H9 (cell line): ENCODE data around the gene AKR1A1. TPM values are rescaled to one million over a fixed set of nuclear protein-coding genes. Genes with fewer than 3 reads are reported as not detected.

Experiments
- DNase-seq: peaks from one replicate; pipeline ENCODE4 v3.0.0-alpha.2; 2017
- H2AFZ ChIP-seq: one replicate; pipeline ENCODE4 v1.6.1; 2013; ENCODE audit warnings: mild to moderate bottlenecking, low read length, control low read depth, moderate library complexity
- H2AK5ac ChIP-seq: 2 replicates; pipeline ENCODE4 v1.6.1; 2013; ENCODE audit warnings: low read length, control low read depth, mixed read lengths; ENCODE audit not compliant: insufficient read length
- H2BK120ac ChIP-seq: one replicate; pipeline ENCODE4 v1.6.1; 2013; ENCODE audit warnings: low read depth, mild to moderate bottlenecking, low read length, control low read depth, inconsistent platforms; ENCODE audit not compliant: poor library complexity, severe bottlenecking
- H2BK12ac ChIP-seq: 2 replicates; pipeline ENCODE4 v1.6.1; 2013; ENCODE audit warnings: low read length, control low read depth, mixed read lengths, low read depth; ENCODE audit not compliant: insufficient read length
- H2BK15ac ChIP-seq: 2 replicates; pipeline ENCODE4 v1.6.1; 2013; ENCODE audit warnings: low read depth, low read length, control low read depth
- H2BK20ac ChIP-seq: one replicate; pipeline ENCODE4 v1.6.1; 2013; ENCODE audit warnings: low read depth, mild to moderate bottlenecking, low read length, control low read depth, inconsistent platforms; ENCODE audit not compliant: poor library complexity, severe bottlenecking
- H2BK5ac ChIP-seq: 2 replicates; pipeline ENCODE4 v1.6.1; 2013; ENCODE audit warnings: low read length, control low read depth, mixed read lengths; ENCODE audit not compliant: insufficient read length
- H3K14ac ChIP-seq: 2 replicates; pipeline ENCODE4 v1.6.1; 2013; ENCODE audit warnings: low read length, control low read depth; ENCODE audit not compliant: insufficient read depth
- H3K18ac ChIP-seq: 2 replicates; pipeline ENCODE4 v1.6.1; 2013; ENCODE audit warnings: low read depth, mild to moderate bottlenecking, mixed read lengths, low read length, control low read depth; ENCODE audit not compliant: insufficient read length
- H3K23ac ChIP-seq: 2 replicates; pipeline ENCODE4 v1.6.1; 2013; ENCODE audit warnings: low read length, control low read depth, mixed read lengths, low read depth; ENCODE audit not compliant: insufficient read length
- H3K23me2 ChIP-seq: 2 replicates; pipeline ENCODE4 v1.6.1; 2013; ENCODE audit warnings: low read depth, mild to moderate bottlenecking, mixed read lengths, low read length, control low read depth; ENCODE audit not compliant: insufficient read length, poor library complexity, severe bottlenecking
- H3K27ac ChIP-seq: 2 replicates; pipeline ENCODE4 v1.5.1; 2013; ENCODE audit warnings: low read length, control low read depth, mixed read lengths, low read depth; ENCODE audit not compliant: insufficient read length
- H3K27me3 ChIP-seq: 2 replicates; pipeline ENCODE4 v1.6.1; 2013; ENCODE audit warnings: low read length, control low read depth, inconsistent platforms; ENCODE audit not compliant: insufficient read depth
- H3K4ac ChIP-seq: 2 replicates; pipeline ENCODE4 v1.6.1; 2013; ENCODE audit warnings: low read depth, mild to moderate bottlenecking, control low read depth, inconsistent platforms, low read length, moderate library complexity
- H3K4me1 ChIP-seq: 2 replicates; pipeline ENCODE4 v1.6.1; 2013; ENCODE audit warnings: low read length, control low read depth, inconsistent platforms; ENCODE audit not compliant: insufficient read depth
- H3K4me2 ChIP-seq: 2 replicates; pipeline ENCODE4 v1.6.1; 2013; ENCODE audit warnings: low read length, control low read depth, mixed read lengths; ENCODE audit not compliant: insufficient read length, insufficient read depth
- H3K56ac ChIP-seq: 2 replicates; pipeline ENCODE4 v1.6.1; 2013; ENCODE audit warnings: low read depth, mild to moderate bottlenecking, mixed read lengths, low read length, control low read depth; ENCODE audit not compliant: insufficient read length
- H3K79me1 ChIP-seq: 2 replicates; pipeline ENCODE4 v1.6.1; 2013; ENCODE audit warnings: low read depth, mild to moderate bottlenecking, moderate library complexity, low read length, control low read depth, inconsistent platforms; ENCODE audit not compliant: insufficient read depth, poor library complexity, severe bottlenecking
- H3K79me2 ChIP-seq: 2 replicates; pipeline ENCODE4 v1.6.1; 2013; ENCODE audit warnings: low read length, control low read depth, inconsistent platforms; ENCODE audit not compliant: insufficient read depth
- H3K9ac ChIP-seq: 2 replicates; pipeline ENCODE4 v1.6.1; 2013; ENCODE audit warnings: low read length, control low read depth, mixed read lengths; ENCODE audit not compliant: insufficient read length; ENCODE audit errors: extremely low read depth
- H3K9me3 ChIP-seq: one replicate; pipeline ENCODE4 v1.6.1; 2013; ENCODE audit warnings: low read depth, low read length, inconsistent platforms; ENCODE audit not compliant: control insufficient read depth
- H3T11ph ChIP-seq: one replicate; pipeline ENCODE4 v1.6.1; 2013; ENCODE audit warnings: mild to moderate bottlenecking, low read length, control low read depth, inconsistent platforms
- H4K20me1 ChIP-seq: one replicate; pipeline ENCODE4 v1.6.1; 2013; ENCODE audit not compliant: control insufficient read depth, insufficient read length, insufficient read depth
- H4K5ac ChIP-seq: 2 replicates; pipeline ENCODE4 v1.6.1; 2013; ENCODE audit warnings: low read depth, mild to moderate bottlenecking, mixed read lengths, low read length, control low read depth; ENCODE audit not compliant: insufficient read length
- H4K8ac ChIP-seq: replicated peaks from 2 replicates; pipeline ENCODE4 v1.6.1; 2013; ENCODE audit warnings: low read length, control low read depth, mixed read lengths, low read depth; ENCODE audit not compliant: insufficient read length
- H4K91ac ChIP-seq: 2 replicates; pipeline ENCODE4 v1.6.1; 2013; ENCODE audit warnings: low read depth, mild to moderate bottlenecking, moderate library complexity, mixed read lengths, low read length, control low read depth; ENCODE audit not compliant: insufficient read length
- H3K27ac Mint-ChIP-seq, 3 experiments: 2 replicates in 2 of 3; 3 replicates in 1 of 3; pipeline ENCODE4 v1.8.0; 2020 to 2021; ENCODE audit warnings: mixed read lengths in 3 of 3, mild to moderate bottlenecking in 1 of 3, moderate library complexity in 1 of 3
- H3K27me3 Mint-ChIP-seq: 2 replicates; pipeline ENCODE4 v1.8.0; 2021; ENCODE audit warnings: low read depth, mild to moderate bottlenecking, moderate library complexity, mixed read lengths
- H3K36me3 Mint-ChIP-seq, 3 experiments: 2 replicates in 2 of 3; 3 replicates in 1 of 3; pipeline ENCODE4 v1.8.0; 2020 to 2021; ENCODE audit warnings: low read depth in 3 of 3, mixed read lengths in 3 of 3; ENCODE audit not compliant: insufficient read depth in 1 of 3
- H3K4me1 Mint-ChIP-seq, 2 experiments: 2 replicates each; pipeline ENCODE4 v1.8.0; 2020; ENCODE audit warnings: mixed read lengths in 2 of 2
- H3K4me3 Mint-ChIP-seq, 2 experiments: 2 replicates in 1 of 2; 3 replicates in 1 of 2; pipeline ENCODE4 v1.8.0; 2020 to 2021; ENCODE audit warnings: mild to moderate bottlenecking in 2 of 2, mixed read lengths in 2 of 2, moderate library complexity in 1 of 2
- H3K9me3 Mint-ChIP-seq, 2 experiments: 2 replicates in 1 of 2; 3 replicates in 1 of 2; pipeline ENCODE4 v1.8.0; 2020; ENCODE audit warnings: mild to moderate bottlenecking in 2 of 2, mixed read lengths in 2 of 2, moderate library complexity in 1 of 2
- CTCF ChIP-seq: fragments of 200-600 bp; sonication (generic); conservative IDR thresholded peaks from 3 replicates; pipeline ENCODE4 v1.8.0; 2021; ENCODE audit warnings: antibody characterized with exemption, mild to moderate bottlenecking
- WGBS: extraction: QIAGEN DNeasy Blood & Tissue Kit; methylation state at CpG from one replicate; pipeline ENCODE4 v1.1.7; 2013; ENCODE audit warnings: missing lambda C conversion rate, low lambda C conversion rate, mixed read lengths; ENCODE audit not compliant: insufficient read length; ENCODE audit errors: extremely low coverage; 5-methylcytosine and 5-hydroxymethylcytosine counted together
- total RNA-seq: library from RNA; stranded (reverse); gene quantifications from 2 replicates; pipeline ENCODE4 v1.2.1, GENCODE V29; 2021

AKR1A1 gene
- total RNA-seq, 1 experiment from 2014 or later: 286 TPM

DNA sequence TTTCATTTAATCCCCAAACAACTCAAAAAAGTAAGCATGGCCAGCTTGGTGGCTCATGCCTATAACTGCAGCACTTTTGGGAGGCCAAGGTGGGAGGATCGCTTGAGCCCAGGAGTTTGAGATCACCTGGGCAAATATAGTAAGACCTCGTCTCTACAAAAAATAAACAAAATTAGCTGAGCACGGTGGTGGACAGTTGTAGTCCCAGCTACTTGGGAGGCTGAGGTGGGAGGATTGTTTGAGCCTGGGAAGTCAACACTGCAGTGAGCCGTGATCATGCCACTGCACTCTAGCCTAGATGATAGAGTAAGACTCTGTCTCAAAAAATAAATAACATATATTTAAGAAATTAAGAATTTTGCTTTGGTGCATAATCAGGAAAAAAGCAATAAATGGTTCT is 6.1 kb upstream of the AKR1A1 start:
- H3K36me3 Mint-ChIP-seq: no peaks in the 10 kb centered on the region
- Histone ChIP-seq H3K9ac (no peak overlapping the region), H4K8ac (no peak overlapping the region), H2BK15ac (no peak overlapping the region), H2AK5ac (no peak overlapping the region), H3K4me2 (no peak overlapping the region), H3K9me3 (no peaks in the 10 kb centered on the region), H3K23ac (no peak overlapping the region), H2BK20ac (no peak overlapping the region), H2AFZ (no peak overlapping the region), H3K27me3 (no peaks in the 10 kb centered on the region), H3K79me2 (no peaks in the 10 kb centered on the region), H4K5ac (no peak overlapping the region), H4K20me1 (no peaks in the 10 kb centered on the region), H3K4me1 (no peaks in the 10 kb centered on the region), H3K79me1 (no peaks in the 10 kb centered on the region), H3K27ac (no peak overlapping the region), H2BK5ac (no peak overlapping the region), H4K91ac (no peak overlapping the region), H3K18ac (no peak overlapping the region), H3K56ac (no peak overlapping the region), H3K4ac (no peak overlapping the region), H2BK120ac (no peak overlapping the region), H3K23me2 (no peaks in the 10 kb centered on the region), H3K14ac (no peak overlapping the region), H2BK12ac (no peak overlapping the region), H3T11ph (no peak overlapping the region)
- no peaks in the 10 kb centered on the region; the same call in 1 of the 2 replicates for H3K27me3 Mint-ChIP-seq
- no peak overlapping the region for H3K27ac Mint-ChIP-seq
- no peak for DNase-seq
- TF ChIP-seq CTCF: no peak
- no peak overlapping the region for H3K4me3 Mint-ChIP-seq
- H3K9me3 Mint-ChIP-seq: no peaks in the 10 kb centered on the region
- no CpG with 5 or more reads among the region's 4 CpGs for WGBS
- H3K4me1 Mint-ChIP-seq: peaks cover 8 to 16% of the 10 kb centered on the region in 2 experiments
